Measurements from ENCODE around the gene FCRLA. TPM values are rescaled to one million over a fixed set of nuclear protein-coding genes. Genes with fewer than 3 reads are reported as not detected.

FCRLA gene
- total RNA-seq, 2 donors from 2014 or later, result 0.30 to 0.50 TPM

GRCh38 chr1:161676441-161676840 lies 30.6 kb upstream of the FCRLA start:
- TF ChIP-seq CTCF (IDR thresholded peaks at IDR 0.05), result no peak
- H3K4me3 ChIP-seq, result no peak overlapping the region
- DNase-seq, result no peak
- no peak overlapping the region for H3K9ac ChIP-seq (ENCODE audit: low read depth in 2 of 2, low read length in 2 of 2)
- intact Hi-C loops (cut with DNase I), result no loop called here
- H3K27ac ChIP-seq, result no peak overlapping the region
- no peaks in the 10 kb centered on the region for H3K36me3 ChIP-seq
- H3K9me3 ChIP-seq, result no peaks in the 10 kb centered on the region
- H3K27me3 ChIP-seq, result no peaks in the 10 kb centered on the region
- H3K4me1 ChIP-seq, result no peaks in the 10 kb centered on the region

GRCh38 chr1:161676958-161677689 lies 29.9 kb upstream of the FCRLA start:
- no peak for DNase-seq
- Histone ChIP-seq H3K36me3 (no peaks in the 10 kb centered on the region), H3K9ac (ENCODE audit: low read depth in 2 of 2, low read length in 2 of 2) (no peak overlapping the region), H3K4me3 (no peak overlapping the region), H3K9me3 (no peaks in the 10 kb centered on the region), H3K27me3 (no peaks in the 10 kb centered on the region), H3K27ac (no peak overlapping the region), H3K4me1 (no peaks in the 10 kb centered on the region)
- TF ChIP-seq CTCF (IDR thresholded peaks at IDR 0.05), result no peak
- intact Hi-C loops (cut with DNase I), result no loop called here

GRCh38 chr1:161678500-161678899 lies 28.5 kb upstream of the FCRLA start:
- TF ChIP-seq CTCF (IDR thresholded peaks at IDR 0.05), result no peak
- Histone ChIP-seq H3K9ac (ENCODE audit: low read depth in 2 of 2, low read length in 2 of 2) (no peak overlapping the region), H3K4me3 (no peak overlapping the region), H3K9me3 (no peaks in the 10 kb centered on the region), H3K36me3 (no peaks in the 10 kb centered on the region), H3K27ac (no peak overlapping the region), H3K27me3 (no peaks in the 10 kb centered on the region), H3K4me1 (no peaks in the 10 kb centered on the region)
- DNase-seq, result no peak
- intact Hi-C loops (cut with DNase I), result no loop called here

- H3K27me3 ChIP-seq, result no peaks in the 10 kb centered on the region
- no peak overlapping the region for H3K27ac ChIP-seq
- H3K4me1 ChIP-seq, result no peaks in the 10 kb centered on the region
- no peak overlapping the region for H3K9ac ChIP-seq (ENCODE audit: low read depth in 2 of 2, low read length in 2 of 2)
- no peak overlapping the region for H3K4me3 ChIP-seq
- intact Hi-C loops (cut with DNase I), result no loop called here
- H3K36me3 ChIP-seq, result no peaks in the 10 kb centered on the region
- DNase-seq, result no peak
- TF ChIP-seq CTCF (IDR thresholded peaks at IDR 0.05), result no peak
- no peaks in the 10 kb centered on the region for H3K9me3 ChIP-seq
Measured at GRCh38 chr1:161681879-161682278, 25.1 kb upstream of the FCRLA start.

GRCh38 chr1:161688946-161689345 lies 18.1 kb upstream of the FCRLA start:
- H3K27me3 ChIP-seq, result no peaks in the 10 kb centered on the region
- H3K27ac ChIP-seq, result no peak overlapping the region
- H3K9ac ChIP-seq (ENCODE audit: low read depth in 2 of 2, low read length in 2 of 2), result no peak overlapping the region
- intact Hi-C loops (cut with DNase I), result no loop called here
- TF ChIP-seq CTCF (IDR thresholded peaks at IDR 0.05), result no peak
- no peaks in the 10 kb centered on the region for H3K9me3 ChIP-seq
- H3K4me1 ChIP-seq, result no peaks in the 10 kb centered on the region
- no peak overlapping the region for H3K4me3 ChIP-seq
- no peaks in the 10 kb centered on the region for H3K36me3 ChIP-seq
- DNase-seq, result no peak

Measured in colonic mucosa (tissue), 4 donors.